HG02623 (cell line): ENCODE results near the gene FATE1.
"Not testable (repeated sequence)": the region's sequence is repeated elsewhere in the genome, so short reads cannot be mapped to it uniquely, and the experiment has no call there.

ENCODE experiments used
- ATAC-seq: cut with Tn5 transposase; IDR thresholded peaks from one replicate; pipeline ENCODE4 v1.9.1; 2021; ENCODE audit warnings: moderate library complexity; ENCODE audit not compliant: unreplicated experiment

FATE1 gene

GRCh38 chrX:151715752-151716151 is at the start of gene FATE1:
Gene FATE1, plus strand, starts transcription at chrX:151716035. Its CDS starts 85 bp downstream, at chrX:151716120.
- no peak for ATAC-seq

GRCh38 chrX:151675121-151675746 is 40.6 kb upstream of the FATE1 start:
- ATAC-seq = no peak

- ATAC-seq = no peak
Observed at GRCh38 chrX:151676196-151676595, 39.6 kb upstream of the FATE1 start.

- no peak for ATAC-seq
Observed at GRCh38 chrX:151679798-151680402, 35.9 kb upstream of the FATE1 start.

GRCh38 chrX:151680805-151681204 is 35.0 kb upstream of the FATE1 start:
- no peak for ATAC-seq

- no peak for ATAC-seq
Observed at GRCh38 chrX:151687635-151688034, 28.2 kb upstream of the FATE1 start.

GRCh38 chrX:151688695-151689094 is 27.1 kb upstream of the FATE1 start:
- ATAC-seq = no peak

- ATAC-seq = no peak
Observed at GRCh38 chrX:151692825-151693224, 23.0 kb upstream of the FATE1 start.

GRCh38 chrX:151694121-151694520 is 21.7 kb upstream of the FATE1 start:
- no peak for ATAC-seq

- no peak for ATAC-seq
Observed at GRCh38 chrX:151694661-151695582, 20.9 kb upstream of the FATE1 start, which contains the start of gene PRRG3. Gene PRRG3, plus strand, starts transcription at chrX:151695458. Its CDS starts 3,357 bp downstream, at chrX:151698815.

GRCh38 chrX:151695583-151696340 is 20.1 kb upstream of the FATE1 start:
- no peak for ATAC-seq

GRCh38 chrX:151697082-151697481 is 18.8 kb upstream of the FATE1 start:
- not testable (repeated sequence) for ATAC-seq

- ATAC-seq = no peak
Observed at GRCh38 chrX:151697522-151697921, 18.3 kb upstream of the FATE1 start.

- no peak for ATAC-seq
Observed at GRCh38 chrX:151698485-151698884, 17.4 kb upstream of the FATE1 start.

GRCh38 chrX:151699746-151700145 is 16.1 kb upstream of the FATE1 start:
- ATAC-seq = no peak

GRCh38 chrX:151700581-151700980 is 15.3 kb upstream of the FATE1 start:
- ATAC-seq = no peak

- no peak for ATAC-seq
Observed at GRCh38 chrX:151701071-151701470, 14.8 kb upstream of the FATE1 start.

- ATAC-seq = no peak
Observed at GRCh38 chrX:151701531-151701930, 14.3 kb upstream of the FATE1 start.

- ATAC-seq = no peak
Observed at GRCh38 chrX:151702026-151702714, 13.7 kb upstream of the FATE1 start.

GRCh38 chrX:151702741-151703340 is 13.0 kb upstream of the FATE1 start:
- ATAC-seq = no peak
